SKM-1 (cell line): ENCODE measurements around the gene ABCC3.

ENCODE experiments used
- DNase-seq: peaks from one replicate; lab custom pipeline; 2025; ENCODE audit not compliant: unreplicated experiment; lab: John Stamatoyannopoulos, UW

The ABCC3 gene

GRCh38 chr17:50634224-50634914 lies at the start of gene ABCC3:
Gene ABCC3, plus strand, starts transcription at chr17:50634881. Its CDS starts 56 bp downstream, at chr17:50634937.
- DNase-seq: no peak

- no peak for DNase-seq
Measured at GRCh38 chr17:50585346-50585745, 49.3 kb upstream of the ABCC3 start.

GRCh38 chr17:50585891-50586290 lies 48.8 kb upstream of the ABCC3 start:
- DNase-seq: no peak

- no peak for DNase-seq
Measured at GRCh38 chr17:50586421-50587247, 48.0 kb upstream of the ABCC3 start.

GRCh38 chr17:50587571-50587970 lies 47.1 kb upstream of the ABCC3 start:
- no peak for DNase-seq

- DNase-seq: no peak
Measured at GRCh38 chr17:50588391-50589049, 46.2 kb upstream of the ABCC3 start.

- DNase-seq: no peak
Measured at GRCh38 chr17:50589095-50589705, 45.5 kb upstream of the ABCC3 start.

GRCh38 chr17:50590946-50591737 lies 43.5 kb upstream of the ABCC3 start:
- DNase-seq: no peak

- DNase-seq: no peak
Measured at GRCh38 chr17:50593321-50593720, 41.4 kb upstream of the ABCC3 start.

- DNase-seq: no peak
Measured at GRCh38 chr17:50594128-50594823, 40.4 kb upstream of the ABCC3 start.

GRCh38 chr17:50594892-50595291 lies 39.8 kb upstream of the ABCC3 start:
- DNase-seq: no peak

- no peak for DNase-seq
Measured at GRCh38 chr17:50596191-50597037, 38.3 kb upstream of the ABCC3 start.

- DNase-seq: no peak
Measured at GRCh38 chr17:50598487-50598886, 36.2 kb upstream of the ABCC3 start.

GRCh38 chr17:50599606-50600005 lies 35.1 kb upstream of the ABCC3 start:
- no peak for DNase-seq

- no peak for DNase-seq
Measured at GRCh38 chr17:50601823-50602375, 32.8 kb upstream of the ABCC3 start.

- DNase-seq: no peak
Measured at GRCh38 chr17:50602836-50603235, 31.8 kb upstream of the ABCC3 start.

GRCh38 chr17:50603340-50603739 lies 31.3 kb upstream of the ABCC3 start:
- DNase-seq: no peak

- DNase-seq: no peak
Measured at GRCh38 chr17:50604513-50604912, 30.2 kb upstream of the ABCC3 start.

GRCh38 chr17:50605429-50605828 lies 29.3 kb upstream of the ABCC3 start:
- DNase-seq: no peak
